Muscle layer of duodenum (tissue), 2 donors: ENCODE measurements around the gene TDRD9.

Experiments
- H3K27ac ChIP-seq: one replicate; pipeline ENCODE4 v1.7.0; 2013; ENCODE audit warnings: mild to moderate bottlenecking, low read length
- H3K27me3 ChIP-seq: one replicate; pipeline ENCODE4 v1.7.0; 2013; ENCODE audit warnings: low read depth, mild to moderate bottlenecking, control low read depth, low read length
- H3K36me3 ChIP-seq, 2 donors: one replicate each; pipeline ENCODE4 v1.7.0; 2013; ENCODE audit warnings: low read length in 2 of 2, control low read depth in 1 of 2, mild to moderate bottlenecking in 1 of 2; ENCODE audit not compliant: insufficient read depth in 2 of 2, control insufficient read depth in 1 of 2
- H3K4me1 ChIP-seq, 2 donors: one replicate each; pipeline ENCODE4 v1.7.0; 2013; ENCODE audit warnings: low read length in 2 of 2, mild to moderate bottlenecking in 2 of 2, control low read depth in 1 of 2, moderate library complexity in 1 of 2; ENCODE audit not compliant: insufficient read depth in 2 of 2, control insufficient read depth in 1 of 2
- H3K4me3 ChIP-seq, 2 donors: one replicate each; pipeline ENCODE4 v1.7.0; 2013; ENCODE audit warnings: low read length in 2 of 2, low read depth in 1 of 2, mild to moderate bottlenecking in 1 of 2
- H3K9me3 ChIP-seq, 2 donors: one replicate each; pipeline ENCODE4 v1.7.0; 2013; ENCODE audit warnings: low read length in 2 of 2, control low read depth in 1 of 2, mild to moderate bottlenecking in 1 of 2; ENCODE audit not compliant: control insufficient read depth in 1 of 2
- donor health status: healthy.

Gene TDRD9

GRCh38 chr14:104040539-104040938 lies 112.3 kb downstream of the TDRD9 start:
- Histone ChIP-seq H3K4me3 (no peak overlapping the region), H3K4me1 (no peaks in the 10 kb centered on the region), H3K27ac (no peak overlapping the region), H3K36me3 (no peaks in the 10 kb centered on the region), H3K27me3 (no peaks in the 10 kb centered on the region), H3K9me3 (no peaks in the 10 kb centered on the region)

- H3K27ac ChIP-seq: no peak overlapping the region
- H3K36me3 ChIP-seq: no peaks in the 10 kb centered on the region
- H3K4me3 ChIP-seq: no peak overlapping the region
- H3K4me1 ChIP-seq: no peaks in the 10 kb centered on the region
- H3K9me3 ChIP-seq: no peaks in the 10 kb centered on the region
- H3K27me3 ChIP-seq: no peaks in the 10 kb centered on the region
Measured at GRCh38 chr14:104041430-104042104, 113.3 kb downstream of the TDRD9 start.

GRCh38 chr14:104044016-104044415 lies 115.8 kb downstream of the TDRD9 start:
- Histone ChIP-seq H3K4me1 (no peaks in the 10 kb centered on the region), H3K36me3 (no peaks in the 10 kb centered on the region), H3K4me3 (no peak overlapping the region), H3K9me3 (no peaks in the 10 kb centered on the region), H3K27me3 (no peaks in the 10 kb centered on the region), H3K27ac (no peak overlapping the region)

- no peaks in the 10 kb centered on the region for H3K36me3 ChIP-seq
- no peaks in the 10 kb centered on the region for H3K9me3 ChIP-seq
- no peaks in the 10 kb centered on the region for H3K27me3 ChIP-seq
- H3K4me1 ChIP-seq: no peaks in the 10 kb centered on the region
- H3K4me3 ChIP-seq: no peak overlapping the region
- no peak overlapping the region for H3K27ac ChIP-seq
Measured at GRCh38 chr14:104047761-104048160, 119.5 kb downstream of the TDRD9 start.

GRCh38 chr14:104048758-104049507 lies 120.7 kb downstream of the TDRD9 start:
- no peaks in the 10 kb centered on the region for H3K9me3 ChIP-seq
- no peak overlapping the region for H3K4me3 ChIP-seq
- H3K27ac ChIP-seq: no peak overlapping the region

GRCh38 chr14:104049576-104050240 lies 121.5 kb downstream of the TDRD9 start:
- Histone ChIP-seq H3K4me3 (no peak overlapping the region), H3K4me1 (no peaks in the 10 kb centered on the region), H3K9me3 (no peaks in the 10 kb centered on the region), H3K27ac (no peak overlapping the region), H3K36me3 (no peaks in the 10 kb centered on the region), H3K27me3 (no peaks in the 10 kb centered on the region)

More at GRCh38 chr14:104048758-104049507, 120.7 kb downstream of the TDRD9 start:
- no peaks in the 10 kb centered on the region for H3K36me3 ChIP-seq
- H3K4me1 ChIP-seq: no peaks in the 10 kb centered on the region
- H3K27me3 ChIP-seq: no peaks in the 10 kb centered on the region

DNA sequence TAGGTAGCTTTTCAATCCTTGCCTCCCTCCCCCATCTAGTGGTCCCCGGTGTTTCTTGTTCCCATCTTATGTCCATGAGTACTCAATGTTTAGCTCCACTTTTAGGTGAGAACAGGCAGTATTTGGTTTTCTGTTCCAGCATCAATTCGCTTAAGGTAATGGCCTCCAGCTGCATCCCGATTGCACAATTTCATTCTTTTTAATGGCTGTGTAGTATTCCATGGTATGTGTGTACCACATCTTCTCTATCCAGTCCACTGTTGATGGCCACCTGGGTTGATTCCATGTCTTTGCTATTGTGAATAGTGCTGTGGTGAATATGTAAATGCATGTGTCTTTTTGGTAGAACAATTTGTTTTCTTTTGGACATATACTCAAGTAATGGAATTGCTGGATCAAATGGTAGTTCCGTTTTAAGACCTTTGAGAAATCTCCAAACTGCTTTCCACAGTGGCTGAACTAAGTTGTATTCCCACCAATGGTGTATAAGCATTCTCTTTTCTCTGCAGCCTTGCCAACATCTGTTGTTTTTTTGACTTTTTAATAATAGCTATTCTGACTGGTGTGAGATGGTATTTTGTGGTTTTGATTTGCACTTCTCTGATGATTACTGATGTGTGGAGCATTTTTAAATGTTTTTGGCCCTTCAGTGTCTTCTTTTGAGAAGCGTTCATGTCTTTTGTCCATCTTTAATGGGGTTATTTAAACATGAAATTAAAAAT lies 123.0 kb downstream of the TDRD9 start:
- Histone ChIP-seq H3K27ac (no peak overlapping the region), H3K9me3 (no peaks in the 10 kb centered on the region), H3K27me3 (no peaks in the 10 kb centered on the region), H3K36me3 (no peaks in the 10 kb centered on the region), H3K4me3 (no peak overlapping the region), H3K4me1 (no peaks in the 10 kb centered on the region)

GRCh38 chr14:104054222-104054905 lies 126.1 kb downstream of the TDRD9 start:
- no peaks in the 10 kb centered on the region for H3K36me3 ChIP-seq
- no peaks in the 10 kb centered on the region for H3K27me3 ChIP-seq
- no peaks in the 10 kb centered on the region for H3K9me3 ChIP-seq
- H3K4me3 ChIP-seq: no peak overlapping the region
- no peaks in the 10 kb centered on the region for H3K4me1 ChIP-seq
- H3K27ac ChIP-seq: no peak overlapping the region

DNA sequence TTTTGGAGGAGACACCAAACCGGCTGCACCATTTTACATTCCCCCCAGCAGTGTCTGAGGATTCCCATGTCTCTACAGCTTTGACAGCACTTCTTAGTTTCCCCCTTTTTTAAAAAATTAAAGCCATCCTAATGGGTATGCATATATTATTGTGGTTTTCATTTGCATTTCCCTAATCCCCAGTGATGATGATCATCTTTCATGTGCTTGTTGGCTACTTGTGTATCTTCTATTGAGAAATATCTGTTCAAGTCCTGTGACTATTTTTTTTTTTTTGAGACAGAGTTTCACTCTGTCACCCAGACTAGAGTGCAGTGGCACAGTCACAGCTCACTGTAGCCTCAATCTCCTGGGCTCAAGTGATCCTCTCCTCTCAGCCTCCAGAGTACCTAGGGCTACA lies 134.0 kb downstream of the TDRD9 start:
- Histone ChIP-seq H3K36me3 (no peaks in the 10 kb centered on the region), H3K4me3 (no peak overlapping the region), H3K27ac (no peak overlapping the region), H3K27me3 (no peaks in the 10 kb centered on the region), H3K9me3 (peaks cover 0 to 5% of the 10 kb centered on the region in 2 donors), H3K4me1 (no peaks in the 10 kb centered on the region)

- H3K27ac ChIP-seq: no peak overlapping the region
Measured at GRCh38 chr14:104064003-104064402, 135.7 kb downstream of the TDRD9 start.

More at GRCh38 chr14:104064003-104064402, 135.7 kb downstream of the TDRD9 start:
- Histone ChIP-seq H3K27me3 (no peaks in the 10 kb centered on the region), H3K4me3 (no peak overlapping the region), H3K36me3 (no peaks in the 10 kb centered on the region), H3K9me3 (peaks cover 0 to 5% of the 10 kb centered on the region in 2 donors), H3K4me1 (no peaks in the 10 kb centered on the region)
